D721Med (cell line): ENCODE data around the gene PIBF1.
"Not testable (repeated sequence)": the region's sequence is repeated elsewhere in the genome, so short reads cannot be mapped to it uniquely, and the experiment has no call there.

Experiments
- DNase-seq: peaks from one replicate; pipeline ENCODE4 v3.0.0; 2011; ENCODE audit warnings: low spot score; ENCODE audit not compliant: insufficient read length
- FAIRE-seq: peaks from 2 replicates; lab custom pipeline; 2011; peaks lifted over from hg19 to GRCh38; lab: Jason Lieb, UNC
- TF ChIP-seq, protein P1 (sequence below): IDR thresholded peaks from 2 replicates; pipeline ENCODE4 v1.5.1; 2012; ENCODE audit warnings: mild to moderate bottlenecking, control low read depth; ENCODE audit not compliant: insufficient read depth; ENCODE audit errors: missing control alignments

The PIBF1 gene

DNA sequence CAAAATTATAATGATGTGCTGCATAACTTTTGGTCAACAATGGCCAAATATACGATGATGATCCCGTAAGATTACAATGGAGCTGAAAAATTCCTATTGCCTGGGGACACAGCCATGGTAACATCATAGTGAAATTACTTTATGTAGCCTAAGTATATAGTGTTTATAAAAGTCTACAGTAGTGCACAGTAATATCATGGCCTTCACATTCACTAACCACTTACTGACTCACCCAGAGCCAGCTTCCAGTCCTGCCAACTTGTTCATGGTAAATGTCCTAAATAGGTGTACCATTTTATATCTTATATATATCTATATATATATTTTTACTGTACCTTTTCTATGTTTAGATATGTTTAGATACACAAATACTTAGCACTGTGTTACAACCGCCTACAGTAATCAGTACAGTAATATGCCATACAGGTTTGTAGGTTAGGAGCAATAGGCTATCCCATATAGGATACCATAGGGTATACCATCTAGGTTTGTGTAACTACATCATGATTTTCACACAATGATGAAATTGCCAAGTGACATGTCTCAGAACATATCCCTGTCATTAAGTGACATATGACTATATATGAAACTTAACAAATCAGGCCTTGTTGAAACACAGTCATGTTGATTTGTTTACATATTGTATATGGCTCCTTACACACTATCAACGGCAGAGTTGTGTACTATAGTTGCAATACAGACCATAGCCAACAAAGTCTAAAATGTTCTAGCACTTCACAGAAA, 24.0 kb upstream of the PIBF1 start:
- no peak for DNase-seq
- TF ChIP-seq, protein P1, sequence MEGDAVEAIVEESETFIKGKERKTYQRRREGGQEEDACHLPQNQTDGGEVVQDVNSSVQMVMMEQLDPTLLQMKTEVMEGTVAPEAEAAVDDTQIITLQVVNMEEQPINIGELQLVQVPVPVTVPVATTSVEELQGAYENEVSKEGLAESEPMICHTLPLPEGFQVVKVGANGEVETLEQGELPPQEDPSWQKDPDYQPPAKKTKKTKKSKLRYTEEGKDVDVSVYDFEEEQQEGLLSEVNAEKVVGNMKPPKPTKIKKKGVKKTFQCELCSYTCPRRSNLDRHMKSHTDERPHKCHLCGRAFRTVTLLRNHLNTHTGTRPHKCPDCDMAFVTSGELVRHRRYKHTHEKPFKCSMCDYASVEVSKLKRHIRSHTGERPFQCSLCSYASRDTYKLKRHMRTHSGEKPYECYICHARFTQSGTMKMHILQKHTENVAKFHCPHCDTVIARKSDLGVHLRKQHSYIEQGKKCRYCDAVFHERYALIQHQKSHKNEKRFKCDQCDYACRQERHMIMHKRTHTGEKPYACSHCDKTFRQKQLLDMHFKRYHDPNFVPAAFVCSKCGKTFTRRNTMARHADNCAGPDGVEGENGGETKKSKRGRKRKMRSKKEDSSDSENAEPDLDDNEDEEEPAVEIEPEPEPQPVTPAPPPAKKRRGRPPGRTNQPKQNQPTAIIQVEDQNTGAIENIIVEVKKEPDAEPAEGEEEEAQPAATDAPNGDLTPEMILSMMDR: no peak
- FAIRE-seq: no peak

GRCh38 chr13:72760189-72760588, 21.7 kb upstream of the PIBF1 start:
- TF ChIP-seq, protein P1: no peak
- DNase-seq: no peak
- peak; percentile 76 for FAIRE-seq

- DNase-seq (no peak), FAIRE-seq (no peak)
These were observed 18.5 kb upstream of the PIBF1 start for GRCh38 chr13:72763411-72763810.

DNA sequence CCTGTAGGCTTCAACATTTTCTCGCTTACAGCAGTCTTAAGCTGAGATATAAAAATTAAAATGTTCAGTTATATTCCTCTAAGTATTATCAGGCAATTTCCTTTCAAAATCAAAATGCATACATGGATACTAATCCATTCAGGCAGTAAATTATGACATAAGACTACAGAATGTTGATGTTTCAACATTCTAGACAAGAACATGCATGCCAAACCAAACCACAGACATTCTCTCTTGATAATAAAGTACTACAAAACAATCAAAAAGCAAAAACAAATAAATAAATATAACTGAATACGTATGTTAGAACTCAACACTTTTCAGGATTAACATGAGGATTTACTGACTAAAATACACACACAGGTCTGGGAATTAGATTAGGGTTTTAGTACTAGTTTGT, 7.9 kb upstream of the PIBF1 start:
- TF ChIP-seq, protein P1: no peak
- peak; percentile 6 for FAIRE-seq
- DNase-seq: no peak

More at GRCh38 chr13:72763411-72763810, 18.5 kb upstream of the PIBF1 start:
- TF ChIP-seq, protein P1: no peak

DNA sequence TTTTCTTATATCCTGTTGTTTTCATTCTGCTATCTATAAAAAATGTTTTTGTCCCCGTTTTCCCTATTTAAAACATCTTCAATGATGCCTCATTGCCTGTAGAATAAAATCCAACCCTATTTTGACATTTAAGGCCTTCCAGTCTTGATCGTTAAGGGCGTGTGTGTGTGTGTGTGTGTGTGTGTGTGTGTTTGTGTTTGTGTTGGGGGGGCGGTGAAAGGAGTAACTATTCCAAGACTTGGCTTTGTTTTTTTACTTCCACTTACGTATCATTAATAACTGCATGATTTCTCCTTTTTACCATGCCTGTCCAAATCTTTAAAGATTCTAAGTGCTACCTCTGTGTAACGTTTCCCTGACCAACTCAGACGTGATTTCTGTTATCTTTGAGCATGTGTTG, 784 bp downstream of the PIBF1 start:
- DNase-seq: no peak
- FAIRE-seq: no peak
- TF ChIP-seq, protein P1: no peak

DNA sequence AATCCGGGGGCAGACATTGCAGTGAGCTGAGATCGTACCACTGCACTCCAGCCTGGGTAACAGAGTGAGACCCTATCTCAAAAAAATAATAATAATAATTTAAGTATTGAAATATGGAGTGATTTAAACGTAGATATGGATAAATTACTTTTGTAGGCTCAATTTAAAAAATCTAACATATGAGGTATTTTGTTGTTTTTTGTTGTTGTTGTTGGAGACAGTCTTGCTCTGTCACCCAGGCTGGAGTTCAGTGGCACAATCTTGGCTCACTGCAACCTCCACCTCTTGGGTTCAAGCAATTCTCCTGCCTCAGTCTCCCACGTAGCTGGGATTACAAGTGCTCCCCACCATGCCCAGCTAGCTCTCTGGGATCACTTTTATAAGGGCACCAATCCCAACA, 2.7 kb downstream of the PIBF1 start:
- FAIRE-seq, DNase-seq: not testable (repeated sequence)

- TF ChIP-seq, protein P1: no peak
- DNase-seq (no peak), FAIRE-seq (no peak)
These were observed 6.9 kb downstream of the PIBF1 start for GRCh38 chr13:72788831-72789230.
